ENCODE data around the gene TMEM272.

TMEM272 gene

DNA sequence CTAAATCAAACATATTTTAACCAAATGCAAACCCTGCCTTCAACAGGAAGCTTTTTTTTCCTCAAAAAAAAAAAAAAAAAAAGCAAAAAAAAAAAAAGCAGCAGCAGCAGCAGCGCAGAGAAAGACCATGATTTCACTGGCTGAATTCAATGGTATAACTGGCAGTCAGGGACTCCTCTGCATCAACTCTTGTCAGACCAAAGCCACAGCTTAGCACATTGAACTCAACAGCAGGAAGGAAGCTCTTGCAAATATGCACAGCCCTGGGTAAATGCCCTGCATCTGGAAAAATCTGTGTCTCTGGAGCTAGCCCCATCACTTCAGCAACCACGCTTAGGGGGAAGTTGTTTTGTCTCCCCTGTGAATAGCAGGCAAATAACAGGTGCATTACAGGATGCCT lies 23.4 kb downstream of the TMEM272 start:
- TF ChIP-seq, protein P1, sequence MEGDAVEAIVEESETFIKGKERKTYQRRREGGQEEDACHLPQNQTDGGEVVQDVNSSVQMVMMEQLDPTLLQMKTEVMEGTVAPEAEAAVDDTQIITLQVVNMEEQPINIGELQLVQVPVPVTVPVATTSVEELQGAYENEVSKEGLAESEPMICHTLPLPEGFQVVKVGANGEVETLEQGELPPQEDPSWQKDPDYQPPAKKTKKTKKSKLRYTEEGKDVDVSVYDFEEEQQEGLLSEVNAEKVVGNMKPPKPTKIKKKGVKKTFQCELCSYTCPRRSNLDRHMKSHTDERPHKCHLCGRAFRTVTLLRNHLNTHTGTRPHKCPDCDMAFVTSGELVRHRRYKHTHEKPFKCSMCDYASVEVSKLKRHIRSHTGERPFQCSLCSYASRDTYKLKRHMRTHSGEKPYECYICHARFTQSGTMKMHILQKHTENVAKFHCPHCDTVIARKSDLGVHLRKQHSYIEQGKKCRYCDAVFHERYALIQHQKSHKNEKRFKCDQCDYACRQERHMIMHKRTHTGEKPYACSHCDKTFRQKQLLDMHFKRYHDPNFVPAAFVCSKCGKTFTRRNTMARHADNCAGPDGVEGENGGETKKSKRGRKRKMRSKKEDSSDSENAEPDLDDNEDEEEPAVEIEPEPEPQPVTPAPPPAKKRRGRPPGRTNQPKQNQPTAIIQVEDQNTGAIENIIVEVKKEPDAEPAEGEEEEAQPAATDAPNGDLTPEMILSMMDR (IDR thresholded peaks at IDR 0.05; ENCODE audit: low read depth, low read length), result no peak
- TF ChIP-seq POLR2A (IDR thresholded peaks at IDR 0.05; ENCODE audit: extremely low read depth, insufficient read length) (no peak), MYC (IDR thresholded peaks at IDR 0.05; ENCODE audit: low read depth, low read length) (no peak)
- TF ChIP-seq, protein P2, sequence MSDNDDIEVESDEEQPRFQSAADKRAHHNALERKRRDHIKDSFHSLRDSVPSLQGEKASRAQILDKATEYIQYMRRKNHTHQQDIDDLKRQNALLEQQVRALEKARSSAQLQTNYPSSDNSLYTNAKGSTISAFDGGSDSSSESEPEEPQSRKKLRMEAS (IDR thresholded peaks at IDR 0.05; ENCODE audit: low read depth, low read length), result no peak
- DNase-seq (ENCODE audit: low read depth), result peak; percentile 72
- no peak overlapping the region for H3K4me3 ChIP-seq (ENCODE audit: low read depth, low read length)

DNA sequence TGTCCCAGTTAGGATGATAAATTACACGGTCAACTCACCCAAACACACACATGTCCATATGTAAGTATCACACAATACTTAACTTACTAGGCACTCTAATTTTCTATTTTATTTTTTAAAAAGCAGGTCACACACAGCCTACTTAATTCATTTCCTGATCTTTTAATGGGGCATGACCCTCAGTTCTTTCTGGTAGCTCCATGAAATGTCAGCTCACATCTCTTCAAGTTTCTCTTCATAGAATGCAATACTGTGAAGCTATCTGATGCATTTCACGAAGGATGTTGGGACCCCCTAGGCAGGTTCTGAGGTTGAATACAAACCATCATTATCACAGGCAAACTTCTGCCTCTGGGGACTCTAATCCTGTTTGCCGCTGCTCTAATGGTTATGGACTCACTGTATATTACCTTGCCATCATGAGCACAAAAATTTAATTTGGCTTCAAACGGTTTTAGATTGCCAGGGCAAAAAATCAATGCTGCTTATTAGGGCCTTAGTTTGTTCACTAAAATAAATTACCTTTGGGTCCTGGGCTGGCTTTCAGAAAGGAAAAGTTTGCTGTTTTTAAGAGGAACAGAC lies 24.9 kb downstream of the TMEM272 start:
- TF ChIP-seq, protein P2 (IDR thresholded peaks at IDR 0.05; ENCODE audit: low read depth, low read length), result no peak
- TF ChIP-seq MYC (IDR thresholded peaks at IDR 0.05; ENCODE audit: low read depth, low read length) (no peak), POLR2A (IDR thresholded peaks at IDR 0.05; ENCODE audit: extremely low read depth, insufficient read length) (no peak)
- TF ChIP-seq, protein P1 (IDR thresholded peaks at IDR 0.05; ENCODE audit: low read depth, low read length), result no peak
- DNase-seq (ENCODE audit: low read depth), result no peak
- no peak overlapping the region for H3K4me3 ChIP-seq (ENCODE audit: low read depth, low read length)

DNA sequence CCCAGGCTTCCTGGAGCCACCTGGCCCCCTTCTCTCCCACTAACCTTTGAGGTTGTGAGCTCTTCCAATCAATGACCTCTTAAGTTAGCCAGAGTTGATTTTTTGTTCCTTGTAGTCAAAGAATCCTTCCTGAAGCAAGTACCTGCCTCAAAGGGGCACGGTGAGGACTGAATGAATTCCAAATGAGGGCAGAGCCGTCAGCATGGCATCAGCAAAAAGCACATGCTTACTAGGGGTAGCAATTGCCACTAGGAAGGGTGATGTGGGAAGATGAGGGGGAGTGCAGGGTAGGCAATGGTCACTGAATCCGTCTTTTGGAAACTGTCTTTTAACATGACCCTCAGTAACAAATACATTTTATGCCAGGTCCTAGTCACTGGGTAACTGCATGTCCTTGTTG lies 25.4 kb downstream of the TMEM272 start:
- TF ChIP-seq, protein P1 (IDR thresholded peaks at IDR 0.05; ENCODE audit: low read depth, low read length), result no peak
- TF ChIP-seq POLR2A (IDR thresholded peaks at IDR 0.05; ENCODE audit: extremely low read depth, insufficient read length) (no peak), MYC (IDR thresholded peaks at IDR 0.05; ENCODE audit: low read depth, low read length) (no peak)
- TF ChIP-seq, protein P2 (IDR thresholded peaks at IDR 0.05; ENCODE audit: low read depth, low read length), result no peak
- no peak for DNase-seq (ENCODE audit: low read depth)
- H3K4me3 ChIP-seq (ENCODE audit: low read depth, low read length), result no peak overlapping the region

DNA sequence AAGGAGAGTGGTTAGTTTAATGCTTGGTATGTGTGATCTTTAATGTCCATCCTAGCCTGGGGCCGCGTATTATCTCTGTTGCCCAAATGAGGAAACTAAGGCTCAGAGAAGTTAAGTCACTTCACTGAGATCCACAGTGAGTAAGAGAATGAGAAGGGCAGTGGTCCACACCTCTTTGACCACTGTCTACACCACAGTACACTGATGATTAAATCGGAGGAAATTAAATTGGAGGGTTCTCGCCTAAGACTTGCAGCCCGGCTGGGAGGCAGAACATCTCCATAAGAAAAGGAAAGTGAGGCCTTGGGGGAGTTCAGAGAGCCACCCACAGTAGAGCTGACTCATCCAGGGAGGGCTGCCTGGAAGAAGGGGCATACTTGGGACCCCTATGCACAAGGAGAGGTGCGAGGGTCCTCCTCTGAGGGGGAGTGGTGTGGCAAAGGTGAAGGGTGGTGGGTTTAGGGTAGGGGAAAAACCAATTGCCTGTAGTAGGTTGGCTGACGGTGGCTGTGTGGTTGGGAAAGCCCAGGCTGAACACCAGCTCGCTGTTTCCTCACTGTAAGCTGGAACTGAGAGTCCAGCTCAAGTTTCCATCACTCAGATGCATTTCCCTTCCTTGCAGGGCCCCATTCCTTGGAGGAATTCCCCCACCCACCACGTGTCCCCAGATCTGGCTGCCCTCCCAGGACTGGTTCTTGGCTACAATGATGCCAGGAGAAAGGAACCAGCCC lies 26.0 kb downstream of the TMEM272 start:
- H3K4me3 ChIP-seq (ENCODE audit: low read depth, low read length), result no peak overlapping the region
- no peak for DNase-seq (ENCODE audit: low read depth)
- no peak for TF ChIP-seq MYC (IDR thresholded peaks at IDR 0.05; ENCODE audit: low read depth, low read length)
- TF ChIP-seq, protein P1 (IDR thresholded peaks at IDR 0.05; ENCODE audit: low read depth, low read length), result no peak

DNA sequence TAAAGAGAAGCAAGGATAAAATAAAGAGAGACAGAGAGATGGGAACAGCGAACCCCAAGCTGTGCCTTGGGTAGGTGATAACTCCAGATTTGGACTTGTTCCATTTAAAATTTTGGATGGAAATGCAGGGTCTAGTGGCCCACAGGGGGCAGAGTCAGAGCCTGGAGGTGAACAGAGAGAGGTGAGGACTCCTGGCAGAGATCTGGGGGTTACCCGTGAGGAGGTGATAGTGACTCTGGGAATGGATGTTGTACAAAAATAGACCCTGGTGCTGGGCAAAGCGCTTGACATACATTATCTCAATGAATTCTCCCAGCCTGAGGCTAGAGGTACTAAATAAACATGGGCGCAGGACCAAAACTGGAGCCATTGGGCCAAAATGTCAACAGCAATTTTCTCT lies 26.7 kb downstream of the TMEM272 start:
- no peak overlapping the region for H3K4me3 ChIP-seq (ENCODE audit: low read depth, low read length)
- TF ChIP-seq MYC (IDR thresholded peaks at IDR 0.05; ENCODE audit: low read depth, low read length) (no peak), POLR2A (IDR thresholded peaks at IDR 0.05; ENCODE audit: extremely low read depth, insufficient read length) (no peak)
- TF ChIP-seq, protein P2 (IDR thresholded peaks at IDR 0.05; ENCODE audit: low read depth, low read length), result no peak
- TF ChIP-seq, protein P1 (IDR thresholded peaks at IDR 0.05; ENCODE audit: low read depth, low read length), result no peak
- no peak for DNase-seq (ENCODE audit: low read depth)

Data from NB4 (cell line).